Thoracic aorta endothelial cell (primary cell): ENCODE results near the gene SERPINB3. TPM values are rescaled to one million over a fixed set of nuclear protein-coding genes. Genes with fewer than 3 reads are reported as not detected.

Experiments
- total RNA-seq: library from RNA; depleted of rRNA; stranded (reverse); fragments of >200 nt; gene quantifications from 2 replicates; pipeline ENCODE4 v1.2.3, GENCODE V29; 2012

The SERPINB3 gene
- total RNA-seq = not detected in 2 replicates

GRCh38 chr18:63661750-63662149 lies at the start of gene SERPINB3:
Gene SERPINB3, minus strand, starts transcription at chr18:63661893. Its CDS starts 677 bp downstream, at chr18:63661216.

GRCh38 chr18:63702660-63703059 lies 41.0 kb upstream of the SERPINB3 start, which contains the start of gene SERPINB11:
Gene SERPINB11, plus strand, starts transcription at chr18:63702960. Its CDS starts 7,234 bp downstream, at chr18:63710194.

GRCh38 chr18:63644142-63644541 lies 17.6 kb downstream of the SERPINB3 start, which contains the start of gene SERPINB4:
Gene SERPINB4, minus strand, starts transcription at chr18:63644256. Its CDS starts 679 bp downstream, at chr18:63643577.

Other genes with a start within 250 kb of the SERPINB3 start
- 44.9 and 47.9 TPM in 2 replicates for gene VPS4B, start 239.4 kb downstream of the SERPINB3 start, total RNA-seq
- gene SERPINB5, start 184.9 kb downstream of the SERPINB3 start, total RNA-seq = not detected in 2 replicates
- gene SERPINB12, start 119.5 kb downstream of the SERPINB3 start, total RNA-seq = not detected in 2 replicates
- gene SERPINB13, start 74.5 kb downstream of the SERPINB3 start, total RNA-seq = 0.13 TPM in 1 of 2 replicates, not detected in the other
- not detected in 2 replicates for gene SERPINB4, start 17.6 kb downstream of the SERPINB3 start, total RNA-seq
- not detected in 2 replicates for gene SERPINB11, start 41.1 kb upstream of the SERPINB3 start, total RNA-seq
- not detected in 2 replicates for gene SERPINB7, start 113.5 kb upstream of the SERPINB3 start, total RNA-seq
- gene SERPINB2, start 225.8 kb upstream of the SERPINB3 start, total RNA-seq = 28.1 and 37.5 TPM in 2 replicates
- 0.07 TPM in 1 of 2 replicates, not detected in the other for gene SERPINB10, start 246.1 kb upstream of the SERPINB3 start, total RNA-seq